PC-3 (cell line): ENCODE data around the gene SPRY1. TPM values are rescaled to one million over a fixed set of nuclear protein-coding genes. Genes with fewer than 3 reads are reported as not detected.

ENCODE experiments used
- ATAC-seq: fragments of 200-7000 bp; cut with Tn5 transposase; 2 replicates; pipeline ENCODE4 v1.9.1; 2020; ENCODE audit warnings: mild to moderate bottlenecking, moderate library complexity
- BruUV-seq: library from RNA; stranded (reverse); fragments of 400-500 nt; replicated peaks from 2 replicates; lab custom pipeline; 2021; lab: Mats Ljungman, UMichigan
- CTCF ChIA-PET: fragments of 300-600 bp; sonication (Branson Sonifier 250); formaldehyde crosslinking; loops from one replicate; lab custom pipeline; 2022; ENCODE audit warnings: antibody characterized with exemption; lab: Charles Lee
- POLR2A ChIA-PET: fragments of 300-600 bp; sonication (Branson Sonifier 250); formaldehyde crosslinking; loops from one replicate; lab custom pipeline; 2022; ENCODE audit warnings: antibody characterized with exemption; ENCODE audit not compliant: unreplicated experiment; lab: Charles Lee
- DNase-seq: peaks from one replicate; pipeline ENCODE4 v3.0.0-alpha.2; 2015
- H2AFZ ChIP-seq: fragments of 300-600 bp; sonication (generic); 2 replicates; pipeline ENCODE4 v1.6.0; 2016; ENCODE audit warnings: antibody characterized with exemption, low read length
- H3F3A ChIP-seq: fragments of 300-600 bp; sonication (generic); one replicate; pipeline ENCODE4 v1.6.0; 2017; ENCODE audit warnings: antibody characterized with exemption, low read length, control low read depth, mild to moderate bottlenecking; ENCODE audit not compliant: unreplicated experiment
- H3K27ac ChIP-seq: fragments of 300-600 bp; sonication (generic); 2 replicates; pipeline ENCODE4 v1.5.1; 2016; ENCODE audit warnings: mild to moderate bottlenecking, low read length
- H3K27me3 ChIP-seq: fragments of 300-600 bp; sonication (generic); 2 replicates; pipeline ENCODE4 v1.6.1; 2016; ENCODE audit warnings: low read length, mixed read lengths
- H3K36me3 ChIP-seq: fragments of 300-600 bp; sonication (generic); 2 replicates; pipeline ENCODE4 v1.6.1; 2016; ENCODE audit warnings: low read depth, mixed run types, low read length, mixed read lengths
- H3K4me1 ChIP-seq: fragments of 300-600 bp; sonication (generic); 2 replicates; pipeline ENCODE4 v1.5.1; 2016; ENCODE audit warnings: low read length; ENCODE audit not compliant: insufficient read depth
- H3K4me2 ChIP-seq: fragments of 300-600 bp; sonication (generic); 2 replicates; pipeline ENCODE4 v1.6.0; 2016; ENCODE audit warnings: low read length
- H3K4me3 ChIP-seq: fragments of 300-600 bp; sonication (generic); 2 replicates; pipeline ENCODE4 v1.5.1; 2016; ENCODE audit warnings: mild to moderate bottlenecking, low read length, mixed read lengths
- H3K79me2 ChIP-seq: fragments of 300-600 bp; sonication (generic); 2 replicates; pipeline ENCODE4 v1.6.1; 2017; ENCODE audit warnings: low read length, mixed read lengths
- H3K9ac ChIP-seq: fragments of 300-600 bp; sonication (generic); 2 replicates; pipeline ENCODE4 v1.6.0; 2016; ENCODE audit warnings: mild to moderate bottlenecking, low read length
- H3K9me2 ChIP-seq: fragments of 300-600 bp; sonication (generic); replicated peaks from 2 replicates; pipeline ENCODE4 v1.6.1; 2016; ENCODE audit warnings: mixed run types, low read length, mixed read lengths
- H3K9me3 ChIP-seq: fragments of 300-600 bp; sonication (generic); 2 replicates; pipeline ENCODE4 v1.6.1; 2016; ENCODE audit warnings: low read length, mixed read lengths
- H4K20me1 ChIP-seq: fragments of 300-600 bp; sonication (generic); 2 replicates; pipeline ENCODE4 v1.6.1; 2016; ENCODE audit warnings: low read length, mixed read lengths
- CTCF ChIP-seq: fragments of 300-600 bp; sonication (generic); conservative IDR thresholded peaks from 2 replicates; pipeline ENCODE4 v1.5.1; 2017; ENCODE audit warnings: antibody characterized with exemption, low read depth, mild to moderate bottlenecking, low read length
- EZH2 ChIP-seq: fragments of 300-600 bp; sonication (generic); IDR thresholded peaks from one replicate; pipeline ENCODE4 v1.6.1; 2017; ENCODE audit warnings: antibody characterized with exemption, mild to moderate bottlenecking, low read length; ENCODE audit not compliant: unreplicated experiment
- EZH2phosphoT487 ChIP-seq: fragments of 300-600 bp; sonication (generic); IDR thresholded peaks from 2 replicates; pipeline ENCODE4 v1.6.1; 2018; ENCODE audit warnings: mild to moderate bottlenecking, antibody characterized with exemption, low read length, borderline replicate concordance
- intact Hi-C: fragments of 100-400 bp; cut with micrococcal nuclease; formaldehyde crosslinking; loops from 2 replicates; pipeline ENCODE4 v1.9.0; 2023
- total RNA-seq: library from RNA; depleted of rRNA; stranded (reverse); fragments of >200 nt; gene quantifications from 2 replicates; pipeline ENCODE4 v1.2.3, GENCODE V29; 2014

Gene SPRY1
- total RNA-seq, 1 experiment from 2014 or later, result 26.4 TPM

DNA sequence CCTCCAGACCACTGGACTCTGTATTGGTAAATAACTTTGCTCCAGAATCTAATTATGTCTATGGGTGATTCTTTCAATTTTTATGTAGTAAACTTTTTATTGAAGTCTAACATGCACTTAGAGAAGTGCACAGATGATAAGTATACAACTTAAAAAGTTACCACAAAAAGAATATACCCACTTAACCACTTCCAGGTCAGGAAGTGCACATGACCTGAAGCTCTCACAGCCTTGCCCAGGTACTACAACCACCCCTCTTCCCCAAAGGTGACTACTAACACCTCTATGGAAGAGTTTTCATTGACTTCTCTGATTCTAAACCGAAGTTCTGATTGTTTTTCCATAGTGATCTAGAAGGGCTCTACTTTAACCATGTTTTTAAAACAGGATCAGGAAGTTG is 43.6 kb upstream of the SPRY1 start:
- H4K20me1 ChIP-seq, result no peaks in the 10 kb centered on the region
- no peak overlapping the region for H3K4me3 ChIP-seq
- ATAC-seq, result no peak
- POLR2A ChIA-PET, result no interaction called here
- H3K4me1 ChIP-seq, result no peaks in the 10 kb centered on the region
- H3K9ac ChIP-seq, result no peak overlapping the region
- no peak overlapping the region for H2AFZ ChIP-seq
- H3K27me3 ChIP-seq, result no peaks in the 10 kb centered on the region
- no peak for DNase-seq
- no TSS peak for BruUV-seq
- H3K4me2 ChIP-seq, result no peak overlapping the region
- no peaks in the 10 kb centered on the region for H3K9me2 ChIP-seq
- intact Hi-C loops, result no loop called here
- no peak for TF ChIP-seq EZH2
- no peak for TF ChIP-seq EZH2phosphoT487
- no peak for TF ChIP-seq CTCF
- CTCF ChIA-PET, result no interaction called here
- no peaks in the 10 kb centered on the region for H3K79me2 ChIP-seq
- H3K36me3 ChIP-seq, result no peaks in the 10 kb centered on the region
- no peaks in the 10 kb centered on the region for H3F3A ChIP-seq
- H3K9me3 ChIP-seq, result no peaks in the 10 kb centered on the region
- H3K27ac ChIP-seq, result no peak overlapping the region

- Histone ChIP-seq H3F3A (no peaks in the 10 kb centered on the region), H4K20me1 (no peaks in the 10 kb centered on the region), H3K4me3 (no peak overlapping the region), H3K4me1 (no peaks in the 10 kb centered on the region), H2AFZ (no peak overlapping the region), H3K27ac (no peak overlapping the region), H3K9me2 (no peaks in the 10 kb centered on the region), H3K9me3 (no peaks in the 10 kb centered on the region), H3K79me2 (no peaks in the 10 kb centered on the region), H3K4me2 (no peak overlapping the region), H3K9ac (no peak overlapping the region), H3K36me3 (no peaks in the 10 kb centered on the region), H3K27me3 (no peaks in the 10 kb centered on the region)
- no TSS peak for BruUV-seq
- intact Hi-C loops, result no loop called here
- no peak for ATAC-seq
- ChIA-PET CTCF (no interaction called here), POLR2A (no interaction called here)
- TF ChIP-seq CTCF (no peak), EZH2 (no peak), EZH2phosphoT487 (no peak)
- no peak for DNase-seq
Measured at GRCh38 chr4:123353656-123354055, 42.9 kb upstream of the SPRY1 start.

DNA sequence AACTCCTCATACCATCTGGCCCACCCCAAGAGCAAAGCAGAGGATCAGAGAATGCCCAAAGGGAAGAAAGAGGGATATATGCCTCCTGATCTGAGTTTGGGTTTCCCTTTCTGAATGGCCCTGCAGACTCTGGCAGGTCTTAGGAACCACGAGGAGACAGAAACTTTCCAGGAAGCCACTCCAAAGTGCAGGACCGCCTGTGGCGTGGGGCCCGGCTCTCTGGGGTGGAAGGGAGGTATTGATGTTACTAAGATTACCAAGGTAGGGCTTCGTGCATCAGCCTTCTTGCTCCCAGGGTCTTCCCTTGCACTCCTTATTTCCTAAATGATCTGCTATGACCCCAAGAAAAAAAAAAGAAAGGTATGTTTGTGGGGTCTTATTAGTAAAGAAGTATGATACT is 41.9 kb upstream of the SPRY1 start:
- Histone ChIP-seq H3K79me2 (no peaks in the 10 kb centered on the region), H3K27me3 (no peaks in the 10 kb centered on the region), H3K4me2 (no peak overlapping the region), H2AFZ (no peak overlapping the region), H3K9ac (no peak overlapping the region), H3K36me3 (no peaks in the 10 kb centered on the region), H3K4me3 (no peak overlapping the region), H3K9me2 (no peaks in the 10 kb centered on the region), H3K27ac (no peak overlapping the region), H3K4me1 (no peaks in the 10 kb centered on the region), H3F3A (no peaks in the 10 kb centered on the region), H3K9me3 (no peaks in the 10 kb centered on the region), H4K20me1 (no peaks in the 10 kb centered on the region)
- CTCF ChIA-PET, result no interaction called here
- intact Hi-C loops, result no loop called here
- no TSS peak for BruUV-seq
- no peak for TF ChIP-seq EZH2phosphoT487
- no peak for TF ChIP-seq CTCF
- no peak for TF ChIP-seq EZH2
- ATAC-seq (no peak), DNase-seq (no peak)
- POLR2A ChIA-PET, result no interaction called here
